Ascending aorta (tissue), 2 donors: ENCODE results near the gene KRT75. TPM values are rescaled to one million over a fixed set of nuclear protein-coding genes. Genes with fewer than 3 reads are reported as not detected.

Experiments used
- DNase-seq, 2 donors: peaks; one replicate each; pipeline ENCODE4 v3.0.0-alpha.2; 2019; ENCODE audit warnings: low spot score in 2 of 2
- H3K27ac ChIP-seq, 2 donors: fragments of 200-600 bp; sonication (generic); one replicate each; pipeline ENCODE4 v1.5.1; 2016 to 2017; ENCODE audit warnings: mild to moderate bottlenecking in 1 of 2
- H3K27me3 ChIP-seq: fragments of 200-600 bp; sonication (generic); one replicate; pipeline ENCODE4 v1.5.1; 2017
- H3K36me3 ChIP-seq, 2 donors: fragments of 200-600 bp; sonication (generic); one replicate each; pipeline ENCODE4 v1.5.1; 2016
- H3K4me1 ChIP-seq, 2 donors: fragments of 200-600 bp; sonication (generic); one replicate each; pipeline ENCODE4 v1.5.1; 2016 to 2017; ENCODE audit warnings: mild to moderate bottlenecking in 1 of 2
- H3K4me3 ChIP-seq, 2 donors: fragments of 200-600 bp; sonication (generic); one replicate each; pipeline ENCODE4 v1.5.1; 2016 to 2017; ENCODE audit warnings: mild to moderate bottlenecking in 1 of 2
- H3K9me3 ChIP-seq, 2 donors: fragments of 200-600 bp; sonication (generic); one replicate each; pipeline ENCODE4 v1.5.1; 2016
- CTCF ChIP-seq, 3 experiments: fragments of 200-600 bp in 2 of 3; fragments of 450-650 bp in 1 of 3; sonication (generic) in 2 of 3; IDR thresholded peaks; one replicate each; pipeline ENCODE4 v1.5.1; 2016 to 2019; ENCODE audit warnings: antibody characterized with exemption in 3 of 3, mild to moderate bottlenecking in 1 of 3, moderate library complexity in 1 of 3
- intact Hi-C: fragments of 100-400 bp; cut with DNase I; formaldehyde crosslinking; loops from one replicate; pipeline ENCODE4 v1.15.1; 2023
- total RNA-seq: library from RNA; depleted of rRNA; stranded (reverse); fragments of >200 nt; gene quantifications from one replicate; pipeline ENCODE4 v1.1.0, GENCODE V29; 2016

The KRT75 gene
- total RNA-seq, 1 donor from 2014 or later, result not detected

- Histone ChIP-seq H3K4me3 (no peak overlapping the region), H3K4me1 (no peaks in the 10 kb centered on the region), H3K36me3 (no peaks in the 10 kb centered on the region), H3K27me3 (no peaks in the 10 kb centered on the region), H3K27ac (no peak overlapping the region), H3K9me3 (no peaks in the 10 kb centered on the region)
- TF ChIP-seq CTCF (IDR thresholded peaks at IDR 0.05), result peak in 1 of 3 experiments; percentile 23
- DNase-seq, result no peak
- intact Hi-C loops, result no loop called here
Observed at GRCh38 chr12:52390739-52391617, 43.2 kb downstream of the KRT75 start.

GRCh38 chr12:52389313-52390207, 44.6 kb downstream of the KRT75 start:
- no peak for DNase-seq
- Histone ChIP-seq H3K27ac (no peak overlapping the region), H3K36me3 (no peaks in the 10 kb centered on the region), H3K4me3 (no peak overlapping the region), H3K4me1 (no peaks in the 10 kb centered on the region), H3K9me3 (no peaks in the 10 kb centered on the region), H3K27me3 (no peaks in the 10 kb centered on the region)
- intact Hi-C loops, result no loop called here
- TF ChIP-seq CTCF (IDR thresholded peaks at IDR 0.05), result no peak

GRCh38 chr12:52387859-52388258, 46.3 kb downstream of the KRT75 start:
- Histone ChIP-seq H3K9me3 (no peaks in the 10 kb centered on the region), H3K27me3 (no peaks in the 10 kb centered on the region), H3K4me3 (no peak overlapping the region), H3K27ac (no peak overlapping the region), H3K36me3 (no peaks in the 10 kb centered on the region), H3K4me1 (no peaks in the 10 kb centered on the region)
- TF ChIP-seq CTCF (IDR thresholded peaks at IDR 0.05), result no peak
- DNase-seq, result no peak
- intact Hi-C loops, result no loop called here

- Histone ChIP-seq H3K4me1 (no peaks in the 10 kb centered on the region), H3K27me3 (no peaks in the 10 kb centered on the region), H3K27ac (no peak within 1 kb of the TSS), H3K36me3 (no peaks in the 10 kb centered on the region), H3K9me3 (no peaks in the 10 kb centered on the region), H3K4me3 (no peak within 1 kb of the TSS)
- DNase-seq, result no peak
- intact Hi-C loops, result no loop called here
- no peak for TF ChIP-seq CTCF (IDR thresholded peaks at IDR 0.05)
Observed at GRCh38 chr12:52385226-52385702, 48.9 kb downstream of the KRT75 start, which contains the start of gene KRT84. Gene KRT84 (minus strand): TSS chr12:52385652. CDS start chr12:52385585, 67 bp downstream.

- H3K36me3 ChIP-seq, result no peaks in the 10 kb centered on the region
- no peak overlapping the region for H3K27ac ChIP-seq
- H3K9me3 ChIP-seq, result no peaks in the 10 kb centered on the region
- H3K4me3 ChIP-seq, result no peak overlapping the region
- intact Hi-C loops, result no loop called here
- no peaks in the 10 kb centered on the region for H3K4me1 ChIP-seq
- DNase-seq, result no peak
- H3K27me3 ChIP-seq, result no peaks in the 10 kb centered on the region
- no peak for TF ChIP-seq CTCF (IDR thresholded peaks at IDR 0.05)
Observed at GRCh38 chr12:52383331-52383730, 50.8 kb downstream of the KRT75 start.
